GM21723 (cell line): Measurements from ENCODE around the gene RABL2A.
"Not testable (repeated sequence)": the region's sequence is repeated elsewhere in the genome, so short reads cannot be mapped to it uniquely, and the experiment has no call there.

Experiments used
- ATAC-seq: cut with Tn5 transposase; IDR thresholded peaks from one replicate; pipeline ENCODE4 v1.9.1; 2021; ENCODE audit warnings: mild to moderate bottlenecking, moderate library complexity; ENCODE audit not compliant: unreplicated experiment

RABL2A gene

GRCh38 chr2:113677330-113677729 is 50.3 kb downstream of the RABL2A start:
- no peak for ATAC-seq

- ATAC-seq, result no peak
Measured at GRCh38 chr2:113679457-113679856, 52.4 kb downstream of the RABL2A start.

- no peak for ATAC-seq
Measured at GRCh38 chr2:113685471-113685870, 58.4 kb downstream of the RABL2A start.

- ATAC-seq, result no peak
Measured at GRCh38 chr2:113686537-113686936, 59.5 kb downstream of the RABL2A start.

- not testable (repeated sequence) for ATAC-seq
Measured at GRCh38 chr2:113690871-113691270, 63.8 kb downstream of the RABL2A start.
